SK-N-MC (cell line): ENCODE data around the gene KBTBD13.

Experiments used
- EZH2 ChIP-seq: fragments of 200-600 bp; sonication (generic); IDR thresholded peaks from one replicate; pipeline ENCODE4 v1.6.1; 2017; ENCODE audit warnings: antibody characterized with exemption
- FOXP2 ChIP-seq: optimal IDR thresholded peaks from 2 replicates; pipeline ENCODE3; 2011; ENCODE audit warnings: mild to moderate bottlenecking, moderate library complexity; ENCODE audit not compliant: insufficient read depth; ENCODE audit errors: extremely low read length, control extremely low read depth
- POLR2AphosphoS5 ChIP-seq: IDR thresholded peaks from 2 replicates; pipeline ENCODE4 v1.6.1; 2012; ENCODE audit warnings: mild to moderate bottlenecking, low read depth, low read length, borderline replicate concordance

DNA sequence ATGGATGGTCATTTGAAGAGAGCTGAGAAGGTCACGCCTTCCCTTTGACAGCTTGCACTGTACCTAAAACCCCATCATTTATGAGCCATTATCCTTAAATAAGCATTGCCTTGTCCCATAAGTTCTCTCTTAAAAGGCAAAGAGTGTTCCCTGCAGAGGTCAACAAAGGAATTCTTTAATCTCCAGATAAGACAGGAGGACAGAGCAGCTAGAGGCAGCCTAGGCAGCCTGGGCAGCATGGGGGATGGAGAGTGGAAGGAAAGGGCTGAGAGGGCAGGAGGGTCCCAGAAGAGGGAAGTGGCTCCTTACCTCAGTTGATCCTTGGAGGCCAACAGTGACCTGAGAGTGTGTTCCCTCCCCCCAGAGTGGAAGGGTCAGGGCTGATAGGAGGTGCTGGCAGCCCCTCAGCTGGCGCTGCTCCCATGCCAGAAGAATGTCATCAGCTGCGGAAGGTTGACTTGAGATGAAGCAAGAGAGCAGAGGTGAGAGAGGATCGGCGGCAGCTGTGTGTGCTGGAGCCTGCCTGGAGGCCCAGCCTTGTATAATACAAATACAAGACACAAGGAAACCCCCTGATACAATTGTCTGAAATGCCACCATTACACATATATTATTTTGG, 12.8 kb downstream of the KBTBD13 start:
- no peak for TF ChIP-seq EZH2
- TF ChIP-seq POLR2AphosphoS5: no peak
- no peak for TF ChIP-seq FOXP2
